ENCODE data around the gene NEGR1. TPM values are rescaled to one million over a fixed set of nuclear protein-coding genes. Genes with fewer than 3 reads are reported as not detected.

The NEGR1 gene
- total and polyA plus RNA-seq, 11 donors: 1.7 to 11.3 (median 6.8) TPM

DNA sequence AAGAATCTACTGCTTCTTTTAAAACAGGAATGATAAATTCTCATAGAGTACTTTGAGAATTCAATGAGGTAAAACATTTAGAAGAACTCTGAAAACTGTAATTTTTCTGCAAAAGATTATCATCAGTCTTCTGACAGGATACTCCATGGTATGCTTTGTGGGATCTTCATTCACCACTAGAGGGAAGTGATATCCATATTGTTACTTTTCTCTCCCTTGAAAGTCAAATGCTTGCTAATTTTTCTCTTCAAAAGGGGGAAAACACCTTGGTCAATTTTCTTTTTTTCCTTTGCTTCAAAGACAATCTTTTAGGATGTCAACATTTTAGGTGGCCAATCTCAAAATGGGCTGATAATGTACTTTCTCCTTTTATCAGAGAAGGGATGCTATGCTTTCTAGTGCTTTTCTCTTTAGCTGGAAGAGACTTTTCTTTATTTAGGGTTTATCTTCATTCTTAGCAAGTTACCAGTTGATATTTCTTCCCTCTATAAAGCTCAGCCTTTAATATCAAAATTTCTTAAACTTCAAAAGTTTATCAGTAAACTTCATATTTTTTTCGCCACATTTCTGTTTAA, 95.5 kb downstream of the NEGR1 start:
- WGBS, 4 donors: 89 to 92% (median 90%) methylated on average over 1 of the region's 1 CpG
- Histone ChIP-seq H3K27ac (no peak overlapping the region), H3K27me3 (no peaks in the 10 kb centered on the region), H3K36me3 (no peaks in the 10 kb centered on the region), H3K4me3 (no peak overlapping the region), H3K9me3 (no peaks in the 10 kb centered on the region), H3K4me1 (no peaks in the 10 kb centered on the region)
- intact Hi-C loops (cut with DNase I): no loop called here
- TF ChIP-seq POLR2A (IDR thresholded peaks at IDR 0.05): no peak
- TF ChIP-seq, protein P1, sequence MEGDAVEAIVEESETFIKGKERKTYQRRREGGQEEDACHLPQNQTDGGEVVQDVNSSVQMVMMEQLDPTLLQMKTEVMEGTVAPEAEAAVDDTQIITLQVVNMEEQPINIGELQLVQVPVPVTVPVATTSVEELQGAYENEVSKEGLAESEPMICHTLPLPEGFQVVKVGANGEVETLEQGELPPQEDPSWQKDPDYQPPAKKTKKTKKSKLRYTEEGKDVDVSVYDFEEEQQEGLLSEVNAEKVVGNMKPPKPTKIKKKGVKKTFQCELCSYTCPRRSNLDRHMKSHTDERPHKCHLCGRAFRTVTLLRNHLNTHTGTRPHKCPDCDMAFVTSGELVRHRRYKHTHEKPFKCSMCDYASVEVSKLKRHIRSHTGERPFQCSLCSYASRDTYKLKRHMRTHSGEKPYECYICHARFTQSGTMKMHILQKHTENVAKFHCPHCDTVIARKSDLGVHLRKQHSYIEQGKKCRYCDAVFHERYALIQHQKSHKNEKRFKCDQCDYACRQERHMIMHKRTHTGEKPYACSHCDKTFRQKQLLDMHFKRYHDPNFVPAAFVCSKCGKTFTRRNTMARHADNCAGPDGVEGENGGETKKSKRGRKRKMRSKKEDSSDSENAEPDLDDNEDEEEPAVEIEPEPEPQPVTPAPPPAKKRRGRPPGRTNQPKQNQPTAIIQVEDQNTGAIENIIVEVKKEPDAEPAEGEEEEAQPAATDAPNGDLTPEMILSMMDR (IDR thresholded peaks at IDR 0.05): peak in 10 of 12 donors; percentile 17 to 57 (median 38)
- ATAC-seq (no peak), DNase-seq (no peak)

DNA sequence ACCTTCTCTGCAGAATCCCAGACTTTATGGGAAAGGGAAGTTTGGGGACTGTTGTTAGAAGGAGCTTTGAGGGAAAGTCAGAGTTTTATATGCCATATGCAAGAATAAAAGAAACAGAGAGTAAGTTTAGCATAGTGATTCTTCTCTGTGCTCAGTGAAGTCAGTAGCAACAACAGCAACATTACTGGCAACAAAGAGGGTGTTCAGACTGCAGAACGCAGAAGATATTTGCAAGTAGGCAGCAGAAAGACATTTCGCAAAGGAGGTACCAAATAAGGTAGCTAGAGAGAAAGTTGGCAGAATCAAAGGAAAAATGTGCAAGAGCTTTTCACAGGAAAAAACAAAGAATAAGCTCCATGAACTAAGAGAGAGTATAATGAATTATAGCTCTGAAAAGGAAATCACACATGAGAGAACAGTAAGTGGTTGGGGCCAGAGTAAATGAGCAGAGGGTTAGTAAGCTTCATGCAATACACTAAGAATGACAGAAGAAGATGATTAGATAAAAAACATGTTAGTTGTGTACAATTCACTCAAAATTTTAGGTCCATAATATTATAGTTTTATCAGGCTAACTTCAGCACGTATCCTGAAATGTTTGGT, 98.1 kb downstream of the NEGR1 start:
- Histone ChIP-seq H3K27me3 (no peaks in the 10 kb centered on the region), H3K9me3 (no peaks in the 10 kb centered on the region), H3K4me3 (no peak overlapping the region), H3K36me3 (no peaks in the 10 kb centered on the region), H3K27ac (peak overlapping the region in 1 of 12 donors; percentile 44), H3K4me1 (no peaks in the 10 kb centered on the region)
- ATAC-seq (no peak), DNase-seq (no peak)
- WGBS, 4 donors: 70 to 83% (median 77%) methylated on average over 3 of the region's 3 CpGs
- no peak for TF ChIP-seq POLR2A (IDR thresholded peaks at IDR 0.05)
- TF ChIP-seq, protein P1 (IDR thresholded peaks at IDR 0.05): no peak
- intact Hi-C loops (cut with DNase I): no loop called here

DNA sequence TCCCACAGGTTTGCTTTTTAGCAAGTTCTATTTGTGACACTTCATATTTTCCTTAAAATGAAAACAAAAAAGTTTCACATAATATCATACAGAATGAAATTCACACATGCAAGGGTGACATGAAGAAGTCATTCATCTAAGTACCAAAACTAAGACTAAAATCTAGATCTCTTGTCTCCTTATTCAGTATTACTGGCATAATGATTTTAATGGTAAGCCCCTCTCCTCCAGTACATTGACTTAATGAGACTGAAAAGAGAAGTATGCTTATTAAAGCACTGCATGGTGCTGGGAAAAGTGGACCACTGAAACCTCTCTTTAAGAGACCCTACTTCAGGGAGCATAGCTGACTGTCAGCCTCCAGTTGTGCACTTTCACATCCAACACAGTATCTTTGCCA, 99.5 kb downstream of the NEGR1 start:
- Histone ChIP-seq H3K4me1 (no peaks in the 10 kb centered on the region), H3K36me3 (no peaks in the 10 kb centered on the region), H3K27ac (peak overlapping the region in 1 of 12 donors; percentile 44), H3K27me3 (no peaks in the 10 kb centered on the region), H3K9me3 (no peaks in the 10 kb centered on the region), H3K4me3 (no peak overlapping the region)
- no peak for TF ChIP-seq POLR2A (IDR thresholded peaks at IDR 0.05)
- TF ChIP-seq, protein P1 (IDR thresholded peaks at IDR 0.05): no peak
- intact Hi-C loops (cut with DNase I): no loop called here
- no peak for DNase-seq
- no peak for ATAC-seq

DNA sequence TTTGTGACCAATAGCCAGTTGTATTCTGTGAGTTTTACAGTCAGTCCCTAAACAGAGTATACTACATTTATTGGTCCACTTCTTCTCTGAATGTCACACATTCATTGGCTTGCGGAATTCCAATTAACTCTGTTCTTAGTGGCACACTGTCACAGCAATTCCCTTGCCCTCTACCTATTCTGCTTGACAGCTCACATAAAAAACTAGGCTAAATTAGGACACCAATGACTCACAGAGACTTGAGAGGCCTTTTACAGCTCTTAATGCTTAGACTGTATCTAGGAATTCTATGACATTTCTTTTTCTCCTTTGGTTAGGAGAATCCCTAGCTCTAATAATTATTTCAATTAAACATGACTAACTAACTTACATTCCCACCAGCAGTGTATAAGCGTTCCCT, 104.1 kb downstream of the NEGR1 start:
- Histone ChIP-seq H3K4me1 (no peaks in the 10 kb centered on the region), H3K9me3 (no peaks in the 10 kb centered on the region), H3K27me3 (no peaks in the 10 kb centered on the region), H3K36me3 (no peaks in the 10 kb centered on the region), H3K4me3 (no peak overlapping the region), H3K27ac (no peak overlapping the region)
- no peak for DNase-seq
- TF ChIP-seq, protein P1 (IDR thresholded peaks at IDR 0.05): no peak
- TF ChIP-seq POLR2A (IDR thresholded peaks at IDR 0.05): no peak
- peak in 1 of 4 donors; percentile 73 for ATAC-seq
- intact Hi-C loops (cut with DNase I): no loop called here
- 88 to 96% (median 93%) methylated on average over 2 of the region's 2 CpGs for WGBS, 4 donors

All from heart left ventricle (tissue), 16 donors.